HG02938 (cell line): Measurements from ENCODE around the gene DRAP1.
A peak's percentile ranks its signal among the peaks of the same experiment; 100 is the strongest.

ENCODE experiments used
- ATAC-seq: cut with Tn5 transposase; IDR thresholded peaks from one replicate; pipeline ENCODE4 v1.9.1; 2021; ENCODE audit warnings: mild to moderate bottlenecking, moderate library complexity; ENCODE audit not compliant: unreplicated experiment

Gene DRAP1

GRCh38 chr11:65903068-65903481 is 16.2 kb upstream of the DRAP1 start:
- ATAC-seq: no peak

GRCh38 chr11:65903715-65904114 is 15.5 kb upstream of the DRAP1 start:
- ATAC-seq: no peak

- ATAC-seq: no peak
These were observed 12.6 kb upstream of the DRAP1 start for GRCh38 chr11:65906602-65907001.

- ATAC-seq: no peak
These were observed 11.3 kb upstream of the DRAP1 start for GRCh38 chr11:65907878-65908277.

GRCh38 chr11:65911682-65912568 is 7.3 kb upstream of the DRAP1 start:
- ATAC-seq: no peak

- ATAC-seq: no peak
These were observed 6.4 kb upstream of the DRAP1 start for GRCh38 chr11:65912845-65913244.

- no peak for ATAC-seq
These were observed 4.0 kb upstream of the DRAP1 start for GRCh38 chr11:65915101-65915820.

- no peak for ATAC-seq
These were observed 3.4 kb upstream of the DRAP1 start for GRCh38 chr11:65915821-65916251.

GRCh38 chr11:65916391-65916790 is 2.8 kb upstream of the DRAP1 start:
- ATAC-seq: no peak

GRCh38 chr11:65917077-65917433 is 2.2 kb upstream of the DRAP1 start:
- ATAC-seq: no peak

- no peak for ATAC-seq
These were observed 1.6 kb upstream of the DRAP1 start for GRCh38 chr11:65917434-65918210.

- ATAC-seq: peak; percentile 53
These were observed 750 bp upstream of the DRAP1 start, which contains the start of gene C11orf68 for GRCh38 chr11:65918211-65919140. Gene C11orf68, minus strand, starts transcription at chr11:65919062. Its CDS starts 31 bp downstream, at chr11:65919031.

GRCh38 chr11:65919573-65920371 is 546 bp downstream of the DRAP1 start:
- ATAC-seq: peak; percentile 39

- ATAC-seq: no peak
These were observed 1.2 kb downstream of the DRAP1 start for GRCh38 chr11:65920372-65920802.

- ATAC-seq: no peak
These were observed 1.9 kb downstream of the DRAP1 start for GRCh38 chr11:65921033-65921555.

GRCh38 chr11:65921876-65922275 is 2.6 kb downstream of the DRAP1 start:
- no peak for ATAC-seq

GRCh38 chr11:65922565-65922964 is 3.3 kb downstream of the DRAP1 start:
- ATAC-seq: no peak

GRCh38 chr11:65925397-65925796 is 6.2 kb downstream of the DRAP1 start:
- ATAC-seq: no peak

GRCh38 chr11:65927904-65928397 is 8.7 kb downstream of the DRAP1 start:
- no peak for ATAC-seq
